Lower leg skin (tissue), 4 donors: ENCODE data around the gene PHACTR4. TPM values are rescaled to one million over a fixed set of nuclear protein-coding genes. Genes with fewer than 3 reads are reported as not detected.
"Not testable (repeated sequence)": the region's sequence is repeated elsewhere in the genome, so short reads cannot be mapped to it uniquely, and the experiment has no call there.

Experiments used
- DNase-seq, 2 donors: peaks; one replicate each; pipeline ENCODE4 v3.0.0-alpha.2; 2019; ENCODE audit warnings: low spot score in 2 of 2
- H3K4me3 ChIP-seq: fragments of 200-600 bp; sonication (generic); 2 replicates; pipeline ENCODE4 v1.5.1; 2017; ENCODE audit warnings: mild to moderate bottlenecking, low read depth; ENCODE audit not compliant: poor library complexity, severe bottlenecking
- CTCF ChIP-seq, 3 donors: fragments of 450-650 bp; IDR thresholded peaks; one replicate each; pipeline ENCODE4 v1.5.1; 2016; ENCODE audit warnings: antibody characterized with exemption in 3 of 3, mild to moderate bottlenecking in 3 of 3, moderate library complexity in 2 of 3
- POLR2A ChIP-seq, 2 donors: fragments of 450-650 bp; IDR thresholded peaks; one replicate each; pipeline ENCODE4 v1.6.1; 2016 to 2017; ENCODE audit warnings: antibody characterized with exemption in 2 of 2, mild to moderate bottlenecking in 1 of 2, moderate library complexity in 1 of 2
- WGBS, 2 donors: methylation state at CpG; one replicate each; pipeline ENCODE4 v1.1.5; 2018; 5-methylcytosine and 5-hydroxymethylcytosine counted together
- intact Hi-C: fragments of 100-400 bp; cut with DNase I; formaldehyde crosslinking; loops from one replicate; pipeline ENCODE4 v1.15.0; 2023; ENCODE audit warnings: low total_unique reads
- total RNA-seq, 4 donors: library from RNA; depleted of rRNA; stranded (reverse); fragments of >200 nt; gene quantifications; one replicate each; pipeline ENCODE4 v1.1.0, GENCODE V29; 2016

PHACTR4 gene
- total RNA-seq, 4 donors from 2014 or later, result 32.8 to 54.1 (median 51.2) TPM

- intact Hi-C loops, result no loop called here
- no peak overlapping the region for H3K4me3 ChIP-seq
Measured at GRCh38 chr1:28456078-28456477, 86.5 kb downstream of the PHACTR4 start.

GRCh38 chr1:28457678-28458077 is 88.1 kb downstream of the PHACTR4 start:
- DNase-seq, result no peak
- intact Hi-C loops, result no loop called here
- H3K4me3 ChIP-seq, result no peak overlapping the region
- no peak for TF ChIP-seq CTCF (IDR thresholded peaks at IDR 0.05)
- no peak for TF ChIP-seq POLR2A (IDR thresholded peaks at IDR 0.05)
- WGBS, 2 donors, result 82 to 87% methylated on average over 1 of the region's 1 CpG

More at GRCh38 chr1:28456078-28456477, 86.5 kb downstream of the PHACTR4 start:
- DNase-seq, result no peak
- WGBS, 2 donors, result 61 to 65% methylated on average over 5 of the region's 5 CpGs
- TF ChIP-seq POLR2A (IDR thresholded peaks at IDR 0.05) (no peak), CTCF (IDR thresholded peaks at IDR 0.05) (no peak)

- TF ChIP-seq POLR2A (IDR thresholded peaks at IDR 0.05) (no peak), CTCF (IDR thresholded peaks at IDR 0.05) (no peak)
- H3K4me3 ChIP-seq, result no peak overlapping the region
- 82 to 85% methylated on average over 7 of the region's 7 CpGs for WGBS, 2 donors
- intact Hi-C loops, result no loop called here
- no peak for DNase-seq
Measured at GRCh38 chr1:28458237-28459228, 89.0 kb downstream of the PHACTR4 start.

GRCh38 chr1:28466226-28466778 is 96.8 kb downstream of the PHACTR4 start:
- TF ChIP-seq CTCF (IDR thresholded peaks at IDR 0.05) (no peak), POLR2A (IDR thresholded peaks at IDR 0.05) (no peak)
- WGBS, 2 donors, result 92 to 96% methylated on average over 3 of the region's 3 CpGs
- intact Hi-C loops, result no loop called here
- peak in 1 of 2 donors; percentile 34 for DNase-seq
- H3K4me3 ChIP-seq, result no peak overlapping the region

- WGBS, 2 donors, result 95 to 97% methylated on average over 2 of the region's 2 CpGs
- H3K4me3 ChIP-seq, result no peak overlapping the region
- no peak for DNase-seq
- TF ChIP-seq POLR2A (IDR thresholded peaks at IDR 0.05) (no peak), CTCF (IDR thresholded peaks at IDR 0.05) (no peak)
- intact Hi-C loops, result no loop called here
Measured at GRCh38 chr1:28470146-28470545, 100.6 kb downstream of the PHACTR4 start.

- WGBS, 2 donors, result 89 to 92% methylated on average over 13 of the region's 13 CpGs
Measured at GRCh38 chr1:28479497-28479896, 110.0 kb downstream of the PHACTR4 start.

More at GRCh38 chr1:28479497-28479896, 110.0 kb downstream of the PHACTR4 start:
- H3K4me3 ChIP-seq, intact Hi-C loops: not testable (repeated sequence)
- DNase-seq, result peak in 1 of 2 donors; percentile 37
